WERI-Rb-1 (cell line): ENCODE results near the gene CUX1.

Experiments used
- DNase-seq: peaks from one replicate; pipeline ENCODE4 v3.0.0-alpha.2; 2020
- H3K27ac ChIP-seq: fragments of 250-450 bp; sonication (Bioruptor Pico); 2 replicates; pipeline ENCODE4 v1.5.1; 2020; ENCODE audit warnings: mild to moderate bottlenecking, moderate library complexity
- H3K27me3 ChIP-seq: fragments of 250-450 bp; sonication (Bioruptor Pico); 2 replicates; pipeline ENCODE4 v1.5.1; 2021; ENCODE audit warnings: mild to moderate bottlenecking, low read depth, moderate library complexity; ENCODE audit not compliant: insufficient read depth, severe bottlenecking
- H3K36me3 ChIP-seq: fragments of 250-450 bp; sonication (Bioruptor Pico); 2 replicates; pipeline ENCODE4 v1.5.1; 2020; ENCODE audit warnings: mild to moderate bottlenecking, moderate library complexity
- H3K4me3 ChIP-seq: 2 replicates; pipeline ENCODE4 v1.5.1; 2011; ENCODE audit warnings: low read depth, mild to moderate bottlenecking, control low read depth, low read length
- H3K9me3 ChIP-seq: fragments of 250-450 bp; sonication (Bioruptor Pico); 2 replicates; pipeline ENCODE4 v1.5.1; 2021; ENCODE audit warnings: mild to moderate bottlenecking, moderate library complexity; ENCODE audit not compliant: severe bottlenecking
- CTCF ChIP-seq: IDR thresholded peaks from 2 replicates; pipeline ENCODE4 v1.5.1; 2011; ENCODE audit warnings: low read depth, mild to moderate bottlenecking, control low read depth, inconsistent platforms, low read length

Gene CUX1

GRCh38 chr7:102291916-102292267 lies 474.5 kb downstream of the CUX1 start:
- Histone ChIP-seq H3K27ac (no peak overlapping the region), H3K4me3 (no peak overlapping the region)

GRCh38 chr7:102292813-102293798 lies 475.7 kb downstream of the CUX1 start:
- TF ChIP-seq CTCF = no peak
- Histone ChIP-seq H3K36me3 (no peaks in the 10 kb centered on the region), H3K27me3 (no peaks in the 10 kb centered on the region), H3K9me3 (no peaks in the 10 kb centered on the region), H3K27ac (no peak overlapping the region), H3K4me3 (no peak overlapping the region)
- no peak for DNase-seq

More at GRCh38 chr7:102291916-102292267, 474.5 kb downstream of the CUX1 start:
- DNase-seq = no peak
- TF ChIP-seq CTCF = no peak
- H3K9me3 ChIP-seq = no peaks in the 10 kb centered on the region
- no peaks in the 10 kb centered on the region for H3K27me3 ChIP-seq
- H3K36me3 ChIP-seq = no peaks in the 10 kb centered on the region

GRCh38 chr7:102294589-102294988 lies 477.2 kb downstream of the CUX1 start:
- no peaks in the 10 kb centered on the region for H3K36me3 ChIP-seq
- H3K27ac ChIP-seq = no peak overlapping the region
- DNase-seq = no peak
- H3K9me3 ChIP-seq = no peaks in the 10 kb centered on the region
- no peak overlapping the region for H3K4me3 ChIP-seq
- H3K27me3 ChIP-seq = no peaks in the 10 kb centered on the region
- TF ChIP-seq CTCF = no peak

GRCh38 chr7:102295346-102296178 lies 478.1 kb downstream of the CUX1 start:
- DNase-seq = no peak
- no peaks in the 10 kb centered on the region for H3K36me3 ChIP-seq
- H3K27me3 ChIP-seq = no peaks in the 10 kb centered on the region

GRCh38 chr7:102296179-102296438 lies 478.7 kb downstream of the CUX1 start:
- no peak overlapping the region for H3K4me3 ChIP-seq
- no peak for DNase-seq
- no peaks in the 10 kb centered on the region for H3K36me3 ChIP-seq
- no peaks in the 10 kb centered on the region for H3K27me3 ChIP-seq
- TF ChIP-seq CTCF = no peak
- H3K27ac ChIP-seq = no peak overlapping the region
- no peaks in the 10 kb centered on the region for H3K9me3 ChIP-seq

More at GRCh38 chr7:102295346-102296178, 478.1 kb downstream of the CUX1 start:
- Histone ChIP-seq H3K27ac (no peak overlapping the region), H3K9me3 (no peaks in the 10 kb centered on the region), H3K4me3 (no peak overlapping the region)
- no peak for TF ChIP-seq CTCF
